Common myeloid progenitor, CD34-positive (primary cell): ENCODE data around the gene MRPL52.

Experiments used
- CTCF ChIA-PET: fragments of 350-600 bp; sonication (Branson Sonifier 250); formaldehyde crosslinking; loops from one replicate; lab custom pipeline; 2021; ENCODE audit warnings: antibody characterized with exemption; lab: Charles Lee
- POLR2A ChIA-PET: fragments of 350-600 bp; sonication (Branson Sonifier 250); formaldehyde crosslinking; loops from one replicate; lab custom pipeline; 2021; ENCODE audit warnings: antibody characterized with exemption; lab: Charles Lee
- DNase-seq, 3 donors: peaks; one replicate each; pipeline versions ENCODE4 v3.0.0 to v3.0.0-alpha.2; 2013
- H3K27ac ChIP-seq, 2 experiments: 1 replicate in 1 of 2; 2 replicates in 1 of 2; pipeline ENCODE4 v1.7.0; 2013; ENCODE audit warnings: inconsistent platforms in 2 of 2, low read length in 2 of 2, mild to moderate bottlenecking in 2 of 2, low read depth in 1 of 2, moderate library complexity in 1 of 2; ENCODE audit not compliant: severe bottlenecking in 2 of 2, insufficient read depth in 1 of 2, poor library complexity in 1 of 2
- H3K27me3 ChIP-seq, 5 experiments: replicated peaks in 2 of 5; 1 replicate in 3 of 5; 2 replicates in 2 of 5; pipeline versions ENCODE4 v1.6.1 to v1.7.0; 2013; ENCODE audit warnings: low read length in 4 of 5, mild to moderate bottlenecking in 2 of 5, moderate library complexity in 2 of 5, inconsistent platforms in 1 of 5; ENCODE audit not compliant: insufficient read depth in 5 of 5, control insufficient read depth in 4 of 5
- H3K36me3 ChIP-seq, 4 experiments: 1 replicate in 2 of 4; 2 replicates in 2 of 4; pipeline versions ENCODE4 v1.6.1 to v1.7.0; 2013; ENCODE audit warnings: low read length in 3 of 4, control low read depth in 1 of 4, mild to moderate bottlenecking in 1 of 4; ENCODE audit not compliant: control insufficient read depth in 4 of 4, insufficient read depth in 4 of 4
- H3K4me1 ChIP-seq, 4 experiments: 1 replicate in 3 of 4; 2 replicates in 1 of 4; pipeline versions ENCODE4 v1.6.1 to v1.7.1; 2013; ENCODE audit warnings: low read length in 3 of 4, mild to moderate bottlenecking in 3 of 4, control low read depth in 1 of 4, inconsistent platforms in 1 of 4, moderate library complexity in 1 of 4; ENCODE audit not compliant: control insufficient read depth in 4 of 4, insufficient read depth in 4 of 4; ENCODE audit errors: control extremely low read depth in 1 of 4
- H3K4me3 ChIP-seq, 7 experiments: 1 replicate in 4 of 7; 2 replicates in 3 of 7; pipeline versions ENCODE4 v1.5.1 to v1.7.0; 2013; ENCODE audit warnings: mild to moderate bottlenecking in 7 of 7, low read length in 6 of 7, moderate library complexity in 6 of 7, inconsistent platforms in 2 of 7, low read depth in 2 of 7, control low read depth in 1 of 7; ENCODE audit not compliant: insufficient read depth in 4 of 7, control insufficient read depth in 1 of 7; ENCODE audit errors: extremely low read depth in 1 of 7
- H3K9me3 ChIP-seq, 5 experiments: 1 replicate in 4 of 5; 2 replicates in 1 of 5; pipeline versions ENCODE4 v1.6.1 to v1.7.1; 2013; ENCODE audit warnings: low read length in 4 of 5, mild to moderate bottlenecking in 2 of 5, inconsistent platforms in 1 of 5, low read depth in 1 of 5, moderate library complexity in 1 of 5; ENCODE audit not compliant: control insufficient read depth in 4 of 5, insufficient read depth in 2 of 5; ENCODE audit errors: control extremely low read depth in 1 of 5
- WGBS: methylation state at CpG from one replicate; pipeline ENCODE4 v1.1.5; 2013; ENCODE audit not compliant: insufficient coverage; 5-methylcytosine and 5-hydroxymethylcytosine counted together

The MRPL52 gene

DNA sequence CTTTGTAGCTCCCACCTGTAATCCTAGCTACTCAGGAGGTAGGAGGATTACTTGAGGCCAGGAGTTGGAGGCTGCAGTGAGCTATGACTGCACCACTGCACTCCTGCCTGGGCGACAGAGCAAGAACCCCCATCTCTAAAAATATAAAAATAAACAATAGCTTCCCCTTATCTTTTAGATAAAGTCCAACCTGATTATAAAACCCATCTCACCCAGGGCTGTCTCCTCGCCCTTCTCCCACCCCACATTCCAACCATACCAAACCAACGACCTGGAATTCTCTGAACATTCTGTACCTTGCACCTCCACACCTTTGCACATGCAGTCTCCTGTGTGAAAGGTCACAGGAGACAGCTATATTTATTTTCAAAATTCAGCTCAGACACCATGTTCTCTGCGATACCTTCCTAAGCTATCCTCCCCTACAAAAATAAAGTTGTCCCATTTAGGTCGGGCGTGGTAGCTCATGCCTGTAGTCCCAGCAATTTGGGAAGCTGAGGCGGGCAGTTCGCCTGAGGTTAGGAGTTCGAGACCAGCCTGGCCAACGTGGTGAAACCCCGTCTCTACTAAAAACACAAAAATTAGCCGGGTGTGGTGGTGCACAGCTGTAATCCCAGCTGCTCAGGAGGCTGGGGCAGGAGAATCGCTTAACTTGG is 22.1 kb upstream of the MRPL52 start:
- no peaks in the 10 kb centered on the region for H3K4me1 ChIP-seq
- 95% methylated on average over 11 of the region's 13 CpGs for WGBS
- no peaks in the 10 kb centered on the region for H3K9me3 ChIP-seq
- DNase-seq = no peak
- H3K36me3 ChIP-seq = no peaks in the 10 kb centered on the region
- H3K27ac ChIP-seq = no peak overlapping the region
- CTCF ChIA-PET = interaction anchor here (0.8 to 2.0 kb wide), 9 partner anchors 12 to 237 kb away, joined by 3 to 8 read pairs (median 3); no protein-coding TSS in a partner anchor
- POLR2A ChIA-PET = no interaction called here
- H3K27me3 ChIP-seq = peaks cover 0 to 3% (median 0%) of the 10 kb centered on the region in 5 experiments
- H3K4me3 ChIP-seq = no peak overlapping the region

DNA sequence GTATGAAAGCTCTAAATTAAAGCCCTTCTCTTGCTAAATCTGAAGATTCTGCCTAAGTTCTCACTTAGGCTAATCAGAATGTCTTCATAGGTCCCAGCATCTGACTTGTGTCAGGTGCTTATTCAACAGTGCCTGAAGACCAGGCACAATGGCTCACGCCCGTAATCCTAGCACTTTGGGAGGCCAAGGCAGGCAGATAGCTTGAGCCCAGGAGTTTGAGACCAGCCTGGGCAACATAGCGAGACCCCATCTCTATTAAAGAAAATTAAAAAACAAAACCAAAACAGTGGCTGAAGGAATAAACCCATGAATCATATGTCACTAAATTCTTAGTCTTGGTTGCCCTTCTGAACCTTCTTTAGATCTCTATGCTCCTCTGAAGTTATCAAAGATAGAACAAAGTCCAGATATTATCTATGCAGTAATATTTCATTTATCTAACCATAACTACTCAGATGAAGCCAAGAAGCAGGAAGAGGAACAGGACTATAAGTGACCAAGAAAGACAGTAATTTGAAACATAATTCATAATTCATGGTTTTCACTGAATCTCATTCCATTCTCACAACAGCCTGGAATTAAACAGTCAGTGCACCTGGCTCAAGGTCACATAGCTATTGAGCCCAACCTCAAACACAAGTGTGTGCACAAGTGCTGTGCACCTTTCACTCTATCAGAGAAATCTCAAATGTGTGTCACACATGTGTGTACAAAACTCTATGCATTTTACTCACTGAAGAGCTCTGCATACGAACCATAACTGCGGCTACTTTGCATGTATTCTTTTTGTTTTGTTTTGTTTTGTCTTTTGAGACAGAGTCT is 21.1 kb upstream of the MRPL52 start:
- no peak for DNase-seq
- Histone ChIP-seq H3K27me3 (peaks cover 0 to under 1% (median 0%) of the 10 kb centered on the region in 5 experiments), H3K9me3 (no peaks in the 10 kb centered on the region), H3K27ac (no peak overlapping the region), H3K36me3 (no peaks in the 10 kb centered on the region), H3K4me1 (no peaks in the 10 kb centered on the region), H3K4me3 (no peak overlapping the region)
- 59% methylated on average over 2 of the region's 5 CpGs for WGBS
- POLR2A ChIA-PET = no interaction called here
- CTCF ChIA-PET = interaction anchor here (0.8 to 2.0 kb wide), 6 partner anchors 10 to 238 kb away, joined by 3 to 8 read pairs (median 3); no protein-coding TSS in a partner anchor

DNA sequence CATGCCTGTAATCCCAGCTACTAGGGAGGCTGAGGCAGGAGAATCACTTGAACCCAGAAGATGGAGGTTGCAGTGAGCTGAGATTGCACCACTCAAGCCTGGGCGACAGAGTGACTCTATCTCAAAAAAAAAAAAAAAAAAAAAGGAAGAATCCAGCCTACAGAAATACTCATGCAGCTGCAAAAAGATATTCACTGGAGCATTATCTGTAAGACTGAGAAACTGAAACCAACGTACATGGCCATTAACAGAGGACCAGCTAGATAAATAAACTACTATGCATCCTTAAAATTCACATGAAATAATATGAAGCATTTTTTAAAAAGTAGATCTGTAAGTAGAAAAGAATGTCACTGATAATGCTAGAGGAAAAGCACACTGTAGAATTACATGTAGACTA is 18.0 kb upstream of the MRPL52 start:
- H3K4me1 ChIP-seq = peaks cover 0 to 11% (median 4%) of the 10 kb centered on the region in 4 experiments
- CTCF ChIA-PET = interaction anchor here (0.9 to 2.4 kb wide), 4 partner anchors 11 to 155 kb away, joined by 3 to 5 read pairs (median 3); no protein-coding TSS in a partner anchor
- no peak for DNase-seq
- H3K9me3 ChIP-seq = no peaks in the 10 kb centered on the region
- H3K27ac ChIP-seq = no peak overlapping the region
- WGBS = no CpG with 5 or more reads among the region's 2 CpGs
- peaks cover 0 to 7% (median 0%) of the 10 kb centered on the region in 5 experiments for H3K27me3 ChIP-seq
- H3K36me3 ChIP-seq = no peaks in the 10 kb centered on the region
- POLR2A ChIA-PET = interaction anchor here (0.7 kb wide), 1 partner anchor 642 kb away, joined by 3 read pairs; no protein-coding TSS in a partner anchor
- no peak overlapping the region for H3K4me3 ChIP-seq

DNA sequence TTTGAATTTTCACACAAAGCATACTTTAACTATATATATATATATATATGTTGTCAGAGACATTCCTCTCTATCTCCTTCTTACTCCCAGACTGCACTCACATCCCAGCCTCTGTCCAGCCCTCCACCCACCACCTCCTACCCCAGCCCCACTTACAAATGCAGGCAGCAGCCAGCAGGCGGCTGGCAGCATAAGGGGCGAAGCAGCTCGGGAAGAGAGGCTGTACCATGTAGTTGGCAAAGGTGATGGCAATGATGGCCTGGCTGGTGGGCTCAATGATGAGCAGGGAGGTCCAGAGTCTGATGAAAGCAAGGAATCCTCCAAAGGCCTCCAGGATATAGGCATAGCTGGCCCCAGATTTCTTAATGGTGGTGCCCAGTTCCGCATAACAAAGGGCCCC is 16.9 kb upstream of the MRPL52 start:
- no peak for DNase-seq
- Histone ChIP-seq H3K36me3 (no peaks in the 10 kb centered on the region), H3K27me3 (peaks cover 0 to 8% (median 0%) of the 10 kb centered on the region in 5 experiments), H3K4me3 (no peak overlapping the region), H3K27ac (no peak overlapping the region), H3K4me1 (peaks cover 0 to 11% (median 4%) of the 10 kb centered on the region in 4 experiments), H3K9me3 (no peaks in the 10 kb centered on the region)
- ChIA-PET CTCF (interaction anchor here (1.1 to 2.4 kb wide), 7 partner anchors 8 to 241 kb away, joined by 3 to 6 read pairs (median 3); no protein-coding TSS in a partner anchor), POLR2A (no interaction called here)
- 91% methylated on average over 1 of the region's 4 CpGs for WGBS

DNA sequence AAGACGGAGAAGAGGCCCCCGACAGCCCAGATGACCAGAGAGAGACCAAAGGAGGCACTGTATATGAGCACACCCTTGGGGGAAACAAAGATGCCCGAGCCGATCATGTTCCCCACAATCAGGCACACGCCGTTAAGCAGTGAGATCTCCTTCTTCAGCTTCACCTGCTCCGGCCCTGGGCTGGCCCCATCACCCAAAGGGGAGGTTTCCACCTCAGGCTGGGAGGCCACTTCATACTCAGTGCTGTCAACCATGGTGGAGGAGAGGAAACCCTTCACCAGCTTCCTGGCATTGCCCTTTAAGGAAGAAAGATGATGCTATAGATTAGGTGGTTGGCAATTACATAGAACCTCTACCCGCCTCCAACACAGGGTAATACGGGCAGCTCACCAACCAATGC is 16.5 kb upstream of the MRPL52 start:
- Histone ChIP-seq H3K27me3 (peaks cover 0 to 8% (median 0%) of the 10 kb centered on the region in 5 experiments), H3K36me3 (no peaks in the 10 kb centered on the region), H3K4me3 (no peak overlapping the region), H3K27ac (no peak overlapping the region), H3K4me1 (peaks cover 0 to 11% (median 4%) of the 10 kb centered on the region in 4 experiments), H3K9me3 (no peaks in the 10 kb centered on the region)
- ChIA-PET POLR2A (no interaction called here), CTCF (interaction anchor here (0.9 to 2.4 kb wide), 7 partner anchors 8 to 241 kb away, joined by 3 to 6 read pairs (median 3); no protein-coding TSS in a partner anchor)
- 86% methylated on average over 7 of the region's 9 CpGs for WGBS
- no peak for DNase-seq

DNA sequence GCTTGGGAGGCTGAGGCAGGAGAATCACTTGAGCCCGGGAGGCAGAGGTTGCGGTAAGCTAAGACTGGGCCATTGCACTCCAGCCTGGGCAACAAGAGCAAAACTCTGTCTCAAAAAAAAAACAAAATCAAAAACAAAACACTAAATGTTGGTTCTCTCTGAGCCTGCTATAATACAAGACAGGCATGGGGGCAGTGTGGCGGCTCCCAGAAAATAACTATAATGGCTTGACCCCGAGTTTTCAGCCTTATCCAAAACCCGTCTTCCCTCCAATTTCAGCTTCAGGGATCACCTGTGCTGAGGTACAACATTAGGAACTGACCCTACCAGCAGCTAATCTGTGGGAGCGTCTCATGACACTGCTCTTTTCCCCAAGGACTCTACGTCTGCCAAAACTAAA is 15.3 kb upstream of the MRPL52 start:
- peaks cover 0 to 13% (median 0%) of the 10 kb centered on the region in 5 experiments for H3K27me3 ChIP-seq
- no peak overlapping the region for H3K4me3 ChIP-seq
- no peak for DNase-seq
- H3K9me3 ChIP-seq = no peaks in the 10 kb centered on the region
- CTCF ChIA-PET = interaction anchor here (0.8 to 1.6 kb wide), 4 partner anchors 10 to 40 kb away, joined by 3 to 9 read pairs (median 4); no protein-coding TSS in a partner anchor
- WGBS = 99% methylated on average over 7 of the region's 7 CpGs
- H3K36me3 ChIP-seq = no peaks in the 10 kb centered on the region
- no peak overlapping the region for H3K27ac ChIP-seq
- H3K4me1 ChIP-seq = peaks cover 2 to 15% (median 9%) of the 10 kb centered on the region in 4 experiments
- POLR2A ChIA-PET = no interaction called here
